ENCODE results near the gene PPFIBP1.

PPFIBP1 gene

DNA sequence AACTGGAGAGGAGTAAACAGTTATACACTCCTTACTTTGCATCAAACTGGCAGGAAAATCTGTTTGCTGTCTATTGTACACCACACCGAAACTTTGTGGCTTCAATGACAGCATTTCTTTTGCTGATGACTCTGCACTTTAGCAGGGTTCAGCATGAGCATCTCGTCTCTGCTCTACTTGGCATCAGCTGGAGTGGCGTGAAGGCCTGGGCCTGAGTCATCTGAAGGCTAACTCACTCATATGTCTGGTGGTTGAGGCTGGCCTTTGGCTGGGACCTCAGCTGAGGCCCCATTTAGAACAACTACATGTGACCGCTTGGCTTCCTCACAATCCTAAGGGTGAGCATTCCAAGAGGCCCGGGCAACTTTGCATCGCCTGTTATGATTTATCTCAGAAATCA, 143.5 kb downstream of the PPFIBP1 start:
- no peak for DNase-seq (ENCODE audit: low read depth)

DNA sequence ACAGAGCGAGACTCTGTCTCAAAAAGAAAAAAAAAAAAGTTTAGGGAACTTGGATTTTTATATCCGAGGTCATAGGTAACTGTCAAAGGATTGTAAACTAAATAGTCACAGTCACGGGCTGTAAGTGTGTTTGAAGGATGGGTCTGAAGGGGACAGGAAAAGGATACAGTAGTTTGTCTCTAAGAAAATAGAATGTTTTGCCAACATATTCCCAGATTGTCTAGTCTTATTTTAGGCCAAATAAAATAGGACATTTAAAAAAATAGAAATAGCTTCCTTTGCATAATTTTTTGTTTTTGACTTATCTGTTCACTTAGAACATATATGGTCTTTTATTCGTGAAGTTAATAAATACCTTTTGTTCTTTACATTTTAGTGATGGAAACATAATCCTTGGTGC, 148.0 kb downstream of the PPFIBP1 start:
- DNase-seq (ENCODE audit: low read depth) = no peak

DNA sequence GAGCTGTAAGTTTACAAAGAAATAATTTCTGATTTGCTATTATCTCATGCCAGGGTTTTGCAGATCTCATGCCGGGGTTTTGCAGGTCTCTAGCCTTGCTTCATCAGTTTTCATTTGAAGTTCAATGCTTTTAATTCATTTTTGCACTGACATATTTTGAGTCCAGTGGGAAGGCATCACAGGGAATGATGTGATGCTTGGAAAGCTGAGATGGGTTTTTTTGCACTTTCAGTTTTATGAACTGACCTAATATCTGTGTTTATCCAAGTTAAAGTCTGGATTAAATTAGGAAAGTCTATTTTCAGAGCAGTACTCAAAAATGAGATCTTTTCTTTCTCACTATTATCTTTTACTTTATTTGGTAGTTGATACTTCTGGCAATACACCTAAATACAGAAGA, 148.6 kb downstream of the PPFIBP1 start:
- DNase-seq (ENCODE audit: low read depth) = no peak

DNA sequence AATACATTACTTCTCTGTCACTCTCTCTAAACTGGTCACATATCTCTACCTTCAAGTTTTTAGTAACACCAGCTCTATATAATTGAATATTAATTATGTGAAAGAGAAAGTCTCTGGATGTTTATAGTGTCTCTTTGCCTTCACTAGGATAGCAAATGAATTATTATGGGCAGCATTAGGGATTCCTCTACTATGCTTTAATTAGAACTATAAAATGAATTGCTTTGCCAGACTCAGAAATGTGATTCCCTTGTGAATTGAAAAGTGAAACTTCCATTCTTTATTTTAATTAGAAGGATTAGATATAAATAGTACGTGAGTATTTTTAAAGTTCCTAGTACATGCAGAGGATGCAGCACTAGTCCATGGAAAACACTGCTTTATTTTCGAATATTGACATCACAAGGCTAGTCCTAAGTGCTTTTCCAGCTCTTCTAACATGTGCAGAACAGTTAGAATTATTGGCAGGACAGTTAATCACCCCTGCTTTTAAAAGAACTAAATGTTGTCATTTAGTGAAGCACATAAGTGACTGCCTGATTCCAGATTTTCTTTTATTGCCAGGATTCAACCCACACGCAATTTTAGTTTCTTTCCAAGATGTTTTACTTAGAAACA, 149.2 kb downstream of the PPFIBP1 start:
- DNase-seq (ENCODE audit: low read depth) = no peak

DNA sequence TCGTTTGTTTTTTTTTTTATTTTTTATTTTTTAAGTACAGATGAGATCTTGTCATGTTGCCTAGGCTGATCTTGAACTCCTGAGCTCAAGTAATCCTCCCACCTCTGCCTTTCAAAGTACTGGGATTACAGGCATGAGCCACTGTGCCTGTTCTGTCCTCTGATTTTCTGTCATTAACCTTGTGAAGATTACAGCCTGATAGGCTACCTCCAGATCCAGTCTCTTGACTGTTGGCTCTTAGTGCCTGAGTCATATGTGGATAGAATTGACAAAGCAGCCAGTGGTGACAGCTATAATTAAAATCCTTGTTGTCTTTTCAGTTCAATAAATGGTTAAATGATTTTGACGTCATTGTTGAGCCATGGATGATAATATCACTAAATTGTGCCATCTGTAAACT, 151.0 kb downstream of the PPFIBP1 start:
- DNase-seq (ENCODE audit: low read depth) = no peak

DNA sequence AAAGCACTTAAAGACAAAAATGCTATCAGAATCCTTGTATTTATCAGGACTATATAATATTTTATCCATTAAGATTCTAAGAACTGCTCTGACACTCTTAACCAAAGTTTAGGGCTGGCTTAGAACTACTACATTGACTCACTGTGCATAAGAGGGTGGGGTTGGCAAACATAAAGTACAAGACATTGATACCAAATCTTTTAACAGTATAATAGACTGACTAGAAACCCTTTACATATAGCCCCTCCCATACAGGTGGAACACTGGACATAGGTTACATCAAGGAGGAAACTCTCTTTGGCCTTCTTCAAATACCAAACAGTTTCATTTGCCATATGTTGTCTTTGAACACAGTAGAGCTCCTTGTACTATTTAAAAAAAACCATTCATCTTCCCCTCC, 156.6 kb downstream of the PPFIBP1 start:
- no peak for DNase-seq (ENCODE audit: low read depth)

DNA sequence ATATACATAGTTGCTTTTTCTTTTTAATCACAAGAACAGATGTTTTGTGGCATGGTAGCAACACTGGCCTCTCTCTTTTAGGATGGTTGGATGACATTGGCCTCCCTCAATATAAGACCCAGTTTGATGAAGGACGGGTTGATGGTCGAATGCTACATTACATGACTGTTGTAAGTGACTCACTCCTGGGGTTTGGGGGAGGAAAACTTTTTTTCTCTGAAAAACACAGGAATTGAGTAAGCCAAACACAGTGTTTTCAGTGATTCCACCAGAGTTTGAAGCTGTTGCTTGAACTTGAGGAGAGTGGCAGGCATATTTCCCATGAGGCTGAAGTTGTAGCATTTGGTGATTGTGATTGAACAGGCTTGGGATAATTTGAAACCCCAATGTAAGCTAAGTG, 158.5 kb downstream of the PPFIBP1 start:
- no peak for DNase-seq (ENCODE audit: low read depth)

DNA sequence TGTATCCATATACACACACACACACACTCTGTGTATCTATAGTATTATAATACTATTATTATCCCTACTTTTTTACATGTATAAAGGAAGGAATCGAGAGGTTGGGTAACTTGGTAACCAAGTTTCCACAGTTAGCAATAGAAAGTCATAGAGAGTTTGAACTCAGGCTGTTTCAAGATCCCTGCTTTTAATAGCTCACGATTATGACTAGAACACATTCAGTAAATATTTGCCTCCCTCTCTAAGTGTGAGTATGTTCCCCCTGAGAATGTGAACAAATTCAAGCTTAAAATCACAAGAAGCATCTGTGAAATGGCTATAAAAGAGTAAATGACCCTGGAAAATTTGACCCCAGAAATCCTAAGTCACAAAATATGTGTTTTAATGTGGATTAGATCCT, 161.3 kb downstream of the PPFIBP1 start:
- DNase-seq (ENCODE audit: low read depth) = no peak

DNA sequence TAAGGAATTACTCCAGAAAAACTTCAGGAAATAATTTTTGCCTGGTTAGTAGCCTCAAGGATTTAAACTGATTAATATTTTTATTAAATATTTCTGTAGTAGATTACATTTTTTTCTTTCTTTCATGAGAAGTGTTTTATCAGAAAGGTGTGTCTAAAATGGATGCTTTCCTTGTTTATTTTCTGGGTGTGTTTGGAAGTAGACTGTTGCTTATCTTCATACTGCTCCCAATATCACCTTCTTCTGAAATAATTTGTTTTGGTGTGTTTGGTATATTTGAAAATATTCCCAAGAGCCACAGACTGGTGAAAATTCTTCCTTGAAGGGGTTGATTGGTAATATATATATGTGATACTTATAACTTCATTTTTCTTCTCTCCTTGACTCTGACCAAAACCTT, 162.1 kb downstream of the PPFIBP1 start:
- DNase-seq (ENCODE audit: low read depth) = no peak

DNA sequence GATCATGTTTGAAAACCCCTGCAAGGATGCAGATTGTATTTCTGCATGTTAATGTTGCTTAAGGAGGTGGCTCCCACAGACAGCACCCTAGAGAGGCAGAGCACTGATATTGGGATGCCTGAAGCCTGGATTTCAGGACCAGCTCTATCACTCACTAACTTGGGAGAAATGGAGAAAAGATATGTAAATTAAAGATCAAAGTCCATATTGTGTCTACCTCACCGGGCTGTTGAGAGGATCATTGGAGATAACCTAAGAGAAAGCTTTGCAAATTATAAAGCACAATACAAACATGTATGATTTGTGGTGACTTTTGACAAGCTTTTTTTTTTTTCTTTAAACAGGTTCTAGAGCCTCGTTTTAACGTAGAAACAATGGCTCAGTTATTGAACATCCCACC, 164.7 kb downstream of the PPFIBP1 start:
- DNase-seq (ENCODE audit: low read depth) = no peak

DNA sequence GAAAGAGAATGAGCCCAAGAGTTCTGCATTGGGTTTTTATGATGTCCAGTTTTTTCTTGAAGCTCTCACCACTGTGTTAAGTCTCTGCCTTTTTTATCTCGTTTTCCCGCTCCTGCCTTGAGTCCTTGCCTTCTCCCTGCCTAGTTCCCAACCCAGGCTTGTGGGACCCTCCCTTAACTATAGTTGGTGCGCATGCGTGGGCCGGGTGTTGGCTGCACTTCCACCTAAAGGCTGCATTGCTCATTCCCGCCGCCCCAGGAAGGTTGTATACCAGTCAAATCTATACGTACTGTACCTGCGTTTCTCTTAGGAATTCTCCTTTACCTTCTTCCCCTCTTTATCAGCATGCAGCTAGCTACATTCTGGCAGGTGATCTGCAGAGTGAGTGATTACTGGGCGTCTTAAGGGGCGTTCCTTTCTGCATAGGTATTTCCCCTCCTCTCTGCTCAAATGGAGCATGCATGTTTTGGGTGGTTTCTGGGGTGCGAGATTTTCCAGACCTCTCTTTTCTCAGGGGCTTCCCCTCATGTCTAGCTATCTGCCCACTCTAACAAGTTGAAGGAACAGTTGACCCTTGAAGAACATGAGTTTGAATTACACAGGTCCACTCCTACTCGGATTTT, 165.7 kb downstream of the PPFIBP1 start:
- no peak for DNase-seq (ENCODE audit: low read depth)

DNA sequence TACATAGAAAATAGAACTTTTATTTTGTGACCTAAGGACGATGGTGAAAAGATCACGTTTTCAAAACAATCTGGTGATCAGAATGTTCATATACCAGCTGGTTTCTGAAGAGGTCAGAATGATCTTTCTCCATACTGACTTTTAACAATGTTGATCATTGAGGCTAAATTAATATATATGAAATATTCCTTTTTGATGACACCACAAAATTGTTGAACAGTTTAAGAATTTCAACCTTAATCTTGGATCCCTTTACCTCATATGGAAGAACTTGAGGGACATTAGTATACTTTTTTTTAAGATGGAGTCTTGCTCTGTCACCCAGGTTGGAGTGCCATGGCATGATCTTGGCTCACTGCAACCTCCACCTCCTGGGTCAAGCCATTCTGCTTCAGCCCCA, 169.4 kb downstream of the PPFIBP1 start:
- DNase-seq (ENCODE audit: low read depth) = no peak

DNA sequence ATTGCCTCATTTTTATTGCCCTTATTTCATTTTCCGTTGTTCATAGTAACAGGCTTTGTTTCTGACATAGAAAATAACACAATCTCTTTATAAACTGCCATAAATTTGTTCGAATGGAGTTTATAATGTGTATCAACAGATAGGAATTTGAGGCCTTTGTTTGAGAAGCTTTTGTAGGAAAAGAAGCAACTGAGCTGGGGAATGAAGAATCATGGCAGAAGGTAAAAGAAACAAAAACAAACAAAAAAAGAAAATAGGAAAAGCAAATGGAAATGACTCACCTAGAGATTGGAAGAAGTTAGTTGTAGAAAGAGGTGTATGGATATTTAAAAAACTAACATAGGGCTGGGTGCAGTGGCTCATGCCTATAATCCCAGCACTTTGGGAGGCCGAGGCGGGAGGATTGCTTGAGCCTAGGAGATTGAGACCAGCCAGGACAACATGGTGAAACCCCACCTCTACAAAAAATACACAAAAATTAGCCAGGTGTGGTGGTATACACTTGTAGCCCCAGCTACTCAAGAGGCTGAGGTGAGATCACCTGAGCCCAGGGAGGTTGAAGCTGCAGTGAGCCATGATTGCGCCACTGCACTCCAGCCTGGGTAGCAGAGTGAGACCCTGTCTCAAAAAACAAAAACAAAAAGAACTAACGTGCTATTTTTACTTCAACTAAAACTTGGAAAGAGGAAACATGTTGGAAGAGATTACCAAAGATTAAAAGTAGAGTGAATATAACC, 171.7 kb downstream of the PPFIBP1 start:
- no peak for DNase-seq (ENCODE audit: low read depth)

DNA sequence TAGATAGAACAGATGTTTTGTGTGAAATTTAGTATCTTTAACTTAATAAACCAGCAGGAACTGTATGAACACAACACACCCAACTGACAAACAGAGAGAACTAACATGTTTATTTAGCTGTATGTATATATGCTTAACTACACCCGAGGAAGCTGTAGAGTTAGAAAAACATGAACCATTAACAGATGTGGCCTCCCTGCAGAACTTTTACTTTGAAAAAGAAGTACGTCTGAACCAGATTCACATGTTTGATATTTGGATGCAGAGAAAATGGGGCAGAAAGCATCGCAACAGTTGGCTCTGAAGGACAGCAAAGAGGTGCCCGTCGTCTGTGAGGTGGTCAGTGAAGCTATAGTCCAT, 172.3 kb downstream of the PPFIBP1 start, which contains the start of gene REP15:
Gene REP15, plus strand, starts transcription at position 155 of the 360 bp plus-strand sequence. Its CDS starts 116 bp downstream, at position 271.
- DNase-seq (ENCODE audit: low read depth) = no peak

DNA sequence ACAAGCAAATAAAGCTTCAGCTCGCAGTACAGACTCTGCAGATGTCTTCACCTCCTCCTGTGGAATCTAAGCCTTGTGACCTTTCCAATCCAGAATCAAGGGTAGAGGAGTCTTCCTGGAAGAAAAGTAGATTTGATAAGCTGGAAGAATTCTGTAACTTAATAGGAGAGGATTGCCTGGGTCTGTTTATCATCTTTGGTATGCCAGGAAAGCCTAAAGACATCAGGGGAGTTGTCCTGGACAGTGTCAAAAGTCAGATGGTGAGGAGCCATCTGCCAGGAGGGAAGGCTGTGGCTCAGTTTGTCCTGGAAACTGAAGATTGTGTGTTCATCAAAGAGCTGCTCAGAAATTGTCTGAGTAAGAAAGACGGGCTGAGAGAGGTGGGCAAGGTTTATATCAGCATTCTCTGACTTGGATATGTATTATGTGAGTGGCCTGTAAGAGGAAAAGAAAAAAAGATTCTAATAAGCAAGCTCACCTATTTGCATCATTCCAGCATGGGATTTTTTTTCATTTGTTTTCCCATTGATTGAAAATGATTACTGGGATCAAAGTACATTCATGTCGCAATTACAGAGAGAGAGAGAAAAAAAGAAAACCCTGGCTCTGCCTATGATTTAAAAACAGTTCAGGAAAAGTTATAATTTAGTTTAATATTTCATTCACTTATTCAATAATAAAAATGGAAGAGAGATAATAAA, 173.0 kb downstream of the PPFIBP1 start:
- DNase-seq (ENCODE audit: low read depth) = no peak

DNA sequence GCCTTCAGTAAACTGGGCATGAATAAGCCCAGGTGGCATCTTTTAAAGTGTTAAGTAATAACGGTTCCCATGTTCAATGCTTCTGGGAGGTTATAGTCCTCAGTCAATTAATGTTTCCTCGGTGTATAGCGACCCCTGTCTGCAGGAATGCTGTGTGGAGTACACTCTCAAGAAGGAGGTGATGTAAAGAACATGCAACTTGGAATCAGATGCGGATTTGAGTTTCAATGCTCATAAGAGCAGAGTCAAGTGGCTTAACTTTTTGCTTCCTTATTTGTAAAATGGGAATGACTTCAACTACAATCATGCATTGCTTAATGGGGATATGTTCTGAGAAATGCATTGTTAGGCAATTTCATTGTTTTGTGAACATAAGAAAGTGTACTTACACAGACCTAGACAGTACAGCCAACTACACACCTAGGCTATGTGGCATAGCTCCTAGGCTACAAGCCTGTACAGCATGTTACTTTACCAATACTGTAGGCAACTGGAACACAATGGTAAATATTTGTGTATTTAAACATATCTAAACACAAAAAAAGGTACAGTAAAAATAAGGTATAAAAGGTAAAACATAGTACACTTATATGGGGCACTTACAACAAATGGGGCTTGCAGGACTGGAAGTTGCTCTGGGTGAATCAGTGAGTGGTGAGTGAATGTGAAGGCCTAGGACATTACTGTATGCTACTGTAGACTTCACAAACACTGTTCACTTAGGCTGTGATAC, 179.9 kb downstream of the PPFIBP1 start:
- DNase-seq (ENCODE audit: low read depth) = peak; percentile 55

DNA sequence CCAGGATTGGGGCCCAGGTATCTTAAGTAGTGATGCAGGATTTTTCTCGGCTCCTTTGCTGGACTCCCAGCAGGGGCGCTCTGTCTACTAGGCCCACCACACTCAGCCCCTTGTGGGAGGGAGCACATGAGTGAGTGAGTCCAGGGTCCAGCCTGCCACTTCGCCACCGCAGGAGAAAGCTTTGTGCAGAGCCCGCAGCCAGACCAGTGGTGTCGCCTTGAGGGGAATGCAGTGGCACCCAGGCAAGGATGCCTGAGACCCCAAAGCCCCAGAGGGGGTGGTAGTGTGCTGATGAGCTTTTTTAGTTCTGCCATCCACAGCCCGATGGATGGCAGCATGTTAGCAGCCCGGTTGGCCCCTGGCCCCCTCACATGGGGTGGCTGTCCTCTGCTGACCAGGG, 181.3 kb downstream of the PPFIBP1 start:
- DNase-seq (ENCODE audit: low read depth) = no peak

DNA sequence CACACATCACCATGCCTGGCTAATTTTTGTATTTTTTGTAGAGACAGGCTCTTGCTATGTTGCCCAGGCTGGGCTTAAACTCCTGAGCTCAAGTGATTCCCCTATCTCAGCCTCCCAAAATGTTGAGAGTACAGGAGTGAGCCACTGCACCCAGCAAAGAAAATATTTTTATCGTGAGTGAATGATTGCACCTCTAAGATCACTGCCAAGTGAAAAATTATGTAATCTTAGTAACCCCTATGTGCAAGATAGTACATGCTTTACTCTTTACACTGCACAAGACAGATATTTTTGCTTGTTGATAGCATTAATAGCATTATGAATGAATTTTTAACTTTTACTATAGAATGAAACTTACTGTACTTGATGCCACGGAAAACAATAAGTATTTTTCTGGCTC, 183.2 kb downstream of the PPFIBP1 start:
- DNase-seq (ENCODE audit: low read depth) = no peak

DNA sequence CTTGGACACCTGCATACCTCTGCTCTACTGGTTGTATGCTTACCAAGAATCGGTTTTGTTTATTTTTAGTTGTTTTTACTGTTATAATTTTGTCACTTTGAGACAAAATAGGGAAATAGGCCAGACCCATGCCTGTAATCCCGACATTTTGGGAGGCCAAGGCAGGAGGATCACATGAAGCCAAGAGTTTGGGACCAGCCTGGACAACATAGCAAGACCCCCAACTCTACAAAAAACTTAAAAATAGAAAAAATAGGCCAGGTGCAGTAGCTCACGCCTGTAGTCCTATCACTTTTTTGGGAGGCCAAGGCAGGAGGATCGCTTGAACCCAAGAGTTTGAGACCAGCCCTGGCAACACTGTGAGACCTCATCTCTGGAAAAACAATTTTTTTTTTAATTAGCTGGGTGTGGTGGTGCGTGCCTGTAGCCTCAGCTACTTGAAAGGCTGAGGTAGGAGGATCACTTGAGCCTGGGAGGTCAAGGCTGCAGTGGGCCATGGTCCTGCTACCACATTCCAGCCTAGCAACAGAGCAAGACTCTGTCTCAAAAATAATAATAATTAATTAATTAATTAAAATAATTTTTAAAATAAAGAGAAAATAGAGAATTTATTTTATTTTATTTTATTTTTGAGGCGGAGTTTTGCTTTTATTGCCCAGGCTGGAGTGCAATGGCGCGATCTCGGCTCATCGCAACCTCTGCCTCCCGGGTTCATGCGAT, 185.4 kb downstream of the PPFIBP1 start:
- DNase-seq (ENCODE audit: low read depth) = no peak

DNA sequence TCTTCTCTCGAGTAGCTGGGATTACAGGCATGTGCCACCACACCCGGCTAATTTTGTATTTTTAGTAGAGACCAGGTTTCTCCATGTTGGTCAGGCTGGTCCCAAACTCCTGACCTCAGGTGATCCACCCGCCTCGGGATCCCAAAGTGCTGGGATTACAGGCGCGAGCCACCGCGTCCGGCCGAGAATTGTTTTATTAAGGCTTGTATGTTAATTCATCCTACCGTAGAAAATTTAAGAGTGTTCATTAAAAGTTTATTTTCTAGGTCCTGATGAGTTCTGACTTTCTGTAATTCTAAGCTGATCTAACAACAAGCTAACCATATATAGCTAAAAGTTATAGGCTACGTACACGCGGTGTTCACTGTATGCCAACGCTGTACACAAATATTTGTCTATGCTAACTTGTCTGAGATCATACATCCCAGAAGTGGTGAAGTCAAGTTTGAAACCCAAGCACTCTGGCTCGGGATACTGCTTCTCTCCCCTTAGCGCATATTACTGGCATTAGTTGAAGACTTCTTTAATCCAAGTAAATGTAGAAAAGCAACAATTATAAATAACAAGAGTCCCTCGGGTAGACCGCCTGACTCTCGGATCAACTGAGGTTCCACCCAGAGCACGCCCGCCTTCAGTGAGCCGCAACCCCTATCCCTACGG, 186.1 kb downstream of the PPFIBP1 start:
- DNase-seq (ENCODE audit: low read depth) = no peak

Data from stimulated activated CD8-positive, alpha-beta memory T cell treated with anti-CD3 and anti-CD28 coated beads, Interleukin-4, amount 100 ng/mL, for 24 hours (primary cell).